COLO829 (cell line): ENCODE results near the gene PHF20.
"Not testable (repeated sequence)": the region's sequence is repeated elsewhere in the genome, so short reads cannot be mapped to it uniquely, and the experiment has no call there.

Experiments used
- DNase-seq: peaks from one replicate; pipeline ENCODE4 v3.0.0; 2012; ENCODE audit warnings: low spot score

The PHF20 gene

DNA sequence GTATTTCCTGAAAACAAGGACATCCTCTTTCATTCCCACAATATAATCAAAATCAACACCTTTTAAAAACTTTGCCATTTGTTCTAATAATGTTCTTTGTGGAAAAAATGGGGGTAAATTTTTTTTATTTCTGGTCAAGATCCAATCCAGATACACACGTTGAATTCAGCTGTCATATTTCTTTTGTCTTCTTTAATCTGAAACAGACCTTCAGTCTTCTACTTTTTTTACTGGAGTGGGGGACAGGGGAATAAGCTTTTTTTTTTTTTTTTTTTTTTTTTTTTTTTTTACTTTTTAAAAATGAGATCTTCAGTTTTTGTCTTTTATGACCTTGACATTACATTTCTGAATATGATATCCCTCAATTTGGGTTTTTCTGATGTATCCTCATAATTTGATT lies 113.4 kb downstream of the PHF20 start:
- no peak for DNase-seq

- no peak for DNase-seq
Observed at GRCh38 chr20:35886537-35886936, 114.7 kb downstream of the PHF20 start.

GRCh38 chr20:35887393-35888064 lies 115.7 kb downstream of the PHF20 start:
- DNase-seq: no peak

- DNase-seq: no peak
Observed at GRCh38 chr20:35888657-35889056, 116.8 kb downstream of the PHF20 start.

DNA sequence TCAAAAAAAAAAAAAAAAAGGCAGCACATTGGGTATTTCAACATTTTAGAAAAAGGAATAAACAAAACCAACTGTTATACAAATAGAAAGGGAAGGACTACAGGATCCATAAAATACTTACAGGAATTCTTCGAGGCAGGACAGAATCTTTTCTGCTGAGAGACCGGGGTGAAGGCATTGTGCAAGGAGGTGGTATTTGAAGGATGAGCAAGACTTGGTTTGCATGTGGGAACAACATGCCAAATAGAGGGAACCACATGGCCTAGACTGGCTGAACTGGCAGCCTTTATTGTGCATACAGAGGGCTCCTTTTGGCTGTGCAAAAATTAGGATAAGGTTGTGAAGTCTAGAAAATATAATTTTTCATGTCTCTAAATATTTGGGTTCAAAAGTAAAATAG lies 119.6 kb downstream of the PHF20 start:
- no peak for DNase-seq

DNA sequence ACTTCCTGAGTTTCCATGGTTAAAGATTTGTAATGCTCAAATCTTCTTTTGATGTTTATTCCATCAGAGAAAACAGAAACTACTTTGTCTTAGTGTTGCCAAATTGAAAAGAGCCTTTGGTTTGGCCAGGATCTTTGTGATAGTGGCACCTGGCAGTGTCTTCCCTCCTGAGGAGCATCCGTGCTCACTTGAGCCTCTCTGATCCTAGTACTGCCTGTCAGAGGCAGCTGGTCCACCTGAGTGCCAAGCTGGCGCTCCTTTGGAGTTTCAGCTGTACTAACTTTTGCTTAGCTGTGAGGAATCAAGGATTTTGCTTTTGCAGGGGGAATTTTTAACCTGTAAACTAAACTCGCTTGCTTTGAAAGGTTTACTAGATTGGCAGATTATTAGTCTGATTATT lies 121.1 kb downstream of the PHF20 start:
- no peak for DNase-seq

DNA sequence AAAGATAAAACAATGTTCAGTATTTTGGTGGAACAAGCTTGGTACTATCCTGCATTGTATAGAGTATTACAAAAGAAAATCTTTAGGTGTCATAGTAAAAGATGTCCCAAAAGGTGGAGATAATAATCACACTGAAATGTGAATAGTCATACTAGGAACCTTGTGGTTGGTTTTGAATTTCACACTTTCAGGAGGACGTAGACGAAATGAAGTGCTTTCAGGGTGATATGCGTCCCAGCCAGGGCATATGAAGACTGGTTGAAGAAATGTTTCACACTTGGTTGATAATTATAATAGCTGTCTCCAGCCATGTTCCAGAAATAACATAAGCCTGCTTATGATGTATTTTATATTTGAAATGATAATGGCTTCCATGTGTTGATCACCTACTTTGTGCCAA lies 122.1 kb downstream of the PHF20 start:
- no peak for DNase-seq

GRCh38 chr20:35895516-35895915 lies 123.7 kb downstream of the PHF20 start:
- DNase-seq: not testable (repeated sequence)

- no peak for DNase-seq
Observed at GRCh38 chr20:35899064-35899463, 127.2 kb downstream of the PHF20 start.

- DNase-seq: not testable (repeated sequence)
Observed at GRCh38 chr20:35901230-35901629, 129.4 kb downstream of the PHF20 start.

DNA sequence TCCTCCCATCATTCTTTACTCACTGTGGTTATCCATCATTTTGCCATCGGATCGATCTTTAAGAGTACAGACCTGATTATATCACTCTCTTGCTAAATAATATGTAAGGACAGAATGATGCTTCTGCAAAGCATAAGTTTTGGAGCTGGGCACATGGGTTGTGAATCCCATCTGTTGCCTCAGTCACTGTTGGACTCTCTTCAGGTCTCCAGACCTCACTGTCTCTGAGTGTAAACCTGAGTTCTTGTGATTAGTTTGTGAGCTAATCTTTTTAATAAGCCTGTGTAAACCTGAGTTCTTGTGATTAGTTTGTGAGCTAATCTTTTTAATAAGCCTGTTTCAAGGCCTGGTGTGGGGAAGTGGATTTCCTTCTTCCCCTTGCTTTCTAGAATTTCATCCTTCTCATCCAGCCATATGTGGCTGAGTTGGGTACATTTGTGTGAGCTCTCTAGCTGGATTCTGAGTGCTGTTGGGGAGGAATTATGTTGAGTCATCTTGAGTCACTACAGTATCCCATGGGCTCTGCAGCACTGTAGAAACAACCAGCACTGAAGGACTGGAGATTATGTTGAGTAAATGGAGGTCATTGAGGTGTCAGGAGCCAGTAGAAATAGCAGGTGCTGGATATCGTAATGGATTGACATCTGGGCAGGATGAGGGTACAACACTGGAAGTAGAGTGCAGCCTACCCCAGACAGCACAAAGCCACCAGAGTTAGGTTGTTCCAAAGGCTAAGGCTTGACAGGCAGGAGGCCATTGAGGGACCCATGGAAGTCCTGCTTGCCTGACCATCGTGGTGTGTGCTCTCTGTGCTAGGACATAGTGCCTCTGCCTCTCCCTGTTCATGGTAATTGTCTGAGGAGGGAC lies 130.1 kb downstream of the PHF20 start:
- DNase-seq: peak; percentile 50

GRCh38 chr20:35902545-35902941 lies 130.7 kb downstream of the PHF20 start:
- no peak for DNase-seq

DNA sequence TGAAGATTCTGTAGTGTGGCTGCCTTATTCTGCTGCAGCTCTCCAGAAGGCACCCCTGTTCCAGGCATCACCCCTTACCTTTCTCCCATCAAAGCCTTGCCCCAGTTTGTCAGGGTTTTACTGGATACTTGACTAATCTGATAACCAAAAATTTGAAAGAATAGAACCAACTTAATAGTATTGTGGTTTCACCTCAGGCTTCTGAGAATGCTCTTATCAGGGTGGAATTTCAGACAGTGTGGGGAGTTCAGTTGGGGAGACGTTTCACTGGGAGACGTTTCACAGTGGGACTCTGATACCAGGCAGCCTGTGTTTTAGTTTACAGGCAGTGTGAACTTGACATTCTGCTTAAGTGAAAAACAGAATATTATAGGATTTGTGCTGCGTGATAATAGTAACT lies 132.0 kb downstream of the PHF20 start:
- no peak for DNase-seq

DNA sequence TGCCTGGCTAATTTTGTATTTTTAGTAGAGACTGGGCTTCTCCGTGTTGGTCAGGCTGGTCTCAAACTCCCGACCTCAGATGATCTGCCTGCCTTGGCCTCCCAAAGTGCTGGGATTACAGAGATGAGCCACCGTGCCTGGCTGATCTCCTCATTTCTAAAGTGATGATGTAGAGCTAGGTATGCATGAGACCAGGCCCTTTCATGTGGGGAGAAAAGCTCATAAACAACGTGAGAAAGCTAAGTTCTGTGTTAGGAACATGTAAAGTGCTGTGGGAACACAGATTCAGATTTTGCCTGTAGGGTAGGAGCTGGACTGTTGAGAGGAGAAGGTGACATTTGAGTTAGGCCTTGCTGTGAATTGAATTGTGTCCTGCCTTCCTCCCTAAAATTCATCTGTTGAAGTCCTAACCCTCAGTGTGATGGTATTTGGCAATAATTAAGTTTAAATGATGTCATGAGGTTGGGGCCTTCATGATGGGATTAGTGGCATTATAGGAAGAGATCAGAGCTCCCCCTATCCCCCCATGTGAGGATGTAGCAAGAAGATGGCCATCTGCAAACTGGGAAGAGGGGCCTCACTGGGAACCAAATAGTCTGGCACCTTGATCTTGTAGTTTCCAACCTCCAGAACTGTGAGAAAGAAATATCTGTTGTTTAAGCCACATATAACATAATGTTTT lies 133.3 kb downstream of the PHF20 start:
- DNase-seq: no peak

DNA sequence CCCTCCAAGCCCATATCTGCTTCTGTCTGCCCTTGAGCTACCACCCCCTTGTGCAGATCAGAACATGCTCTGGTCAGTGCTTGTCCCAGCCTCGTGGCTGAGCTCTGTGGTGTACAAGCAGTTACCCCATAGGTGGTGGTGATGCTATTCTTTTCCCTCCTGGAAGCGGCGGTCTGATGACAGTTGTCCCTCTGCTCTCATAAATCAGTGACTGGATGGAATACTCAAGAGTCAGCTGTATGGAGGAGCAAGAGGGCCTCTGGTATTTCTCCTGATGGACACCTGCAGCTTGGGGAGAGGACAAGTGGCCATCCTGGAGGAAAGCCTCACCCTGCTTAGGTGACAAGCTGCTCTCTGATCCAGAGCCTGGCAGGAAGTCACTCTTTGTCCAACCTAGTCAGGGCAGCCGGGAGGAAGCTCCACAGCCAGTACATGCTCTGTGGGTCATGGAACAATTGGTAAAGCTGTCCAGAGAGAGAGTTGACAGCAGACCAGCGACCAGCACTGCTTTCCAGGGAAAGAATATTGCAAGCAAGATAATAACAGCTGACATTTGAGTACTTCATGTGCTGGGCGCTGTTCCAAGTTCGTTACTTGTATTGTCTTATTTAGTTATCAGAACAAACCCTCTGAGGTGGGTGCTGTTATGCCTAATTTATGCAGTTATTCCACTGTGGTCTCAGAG lies 135.3 kb downstream of the PHF20 start:
- DNase-seq: no peak

DNA sequence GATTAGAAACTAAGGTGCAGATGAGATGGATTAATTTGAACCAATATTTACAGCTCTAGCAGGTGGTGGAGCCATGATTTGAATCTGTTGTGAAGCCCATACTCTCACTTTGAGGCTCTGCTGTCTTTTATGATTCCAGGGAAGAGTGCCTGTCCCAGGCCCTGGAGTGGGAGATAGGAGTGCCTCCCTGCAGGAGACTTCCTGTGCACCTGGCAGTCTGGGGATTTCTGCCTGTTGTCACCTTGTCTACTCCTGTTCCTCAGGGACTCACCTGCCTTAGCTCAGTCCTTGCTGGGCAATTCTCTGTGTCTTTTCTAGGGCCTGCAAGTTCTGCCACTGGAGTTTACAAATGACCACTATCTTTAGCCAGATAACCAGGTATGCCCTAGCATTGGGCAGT lies 136.2 kb downstream of the PHF20 start:
- DNase-seq: no peak

- no peak for DNase-seq
Observed at GRCh38 chr20:35909176-35909575, 137.4 kb downstream of the PHF20 start.

DNA sequence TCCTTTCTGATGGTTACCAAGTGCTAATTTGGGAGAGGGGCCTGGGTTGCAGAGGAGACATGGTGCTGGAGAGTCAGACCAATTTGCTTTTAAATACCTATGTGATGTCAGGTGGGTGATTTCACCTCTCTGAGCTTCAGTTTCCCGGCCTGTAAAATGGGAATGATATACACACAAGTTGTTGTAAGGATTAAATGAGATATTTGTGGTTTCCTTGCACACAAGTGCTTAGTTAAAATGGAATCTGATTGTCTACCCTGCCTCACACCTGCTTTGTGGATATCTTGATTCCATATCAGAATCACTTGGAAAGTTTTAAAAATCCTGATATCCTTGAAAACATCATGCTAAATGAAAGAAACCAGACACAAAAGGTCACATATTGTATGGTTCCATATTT lies 138.0 kb downstream of the PHF20 start:
- DNase-seq: no peak

GRCh38 chr20:35910254-35910653 lies 138.4 kb downstream of the PHF20 start:
- DNase-seq: no peak

DNA sequence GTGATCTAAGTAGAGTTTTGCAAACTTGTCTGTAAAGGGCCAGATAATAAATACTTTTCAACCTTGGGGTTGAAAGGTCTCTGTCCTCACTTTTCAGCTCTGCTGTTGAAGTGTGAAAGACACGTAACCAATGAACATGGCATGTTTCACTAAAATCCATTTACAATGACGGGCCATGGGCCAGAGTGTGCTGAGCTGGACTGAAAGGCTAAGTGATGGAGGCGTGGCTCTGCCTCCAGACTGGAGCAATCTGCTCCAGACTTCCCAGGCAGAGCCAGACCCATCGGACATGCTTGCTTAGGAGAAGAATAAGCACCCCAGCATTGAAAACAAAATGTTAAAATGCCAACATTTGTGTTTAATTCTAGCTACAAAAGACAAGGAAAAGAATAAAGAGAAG lies 141.1 kb downstream of the PHF20 start:
- DNase-seq: no peak

DNA sequence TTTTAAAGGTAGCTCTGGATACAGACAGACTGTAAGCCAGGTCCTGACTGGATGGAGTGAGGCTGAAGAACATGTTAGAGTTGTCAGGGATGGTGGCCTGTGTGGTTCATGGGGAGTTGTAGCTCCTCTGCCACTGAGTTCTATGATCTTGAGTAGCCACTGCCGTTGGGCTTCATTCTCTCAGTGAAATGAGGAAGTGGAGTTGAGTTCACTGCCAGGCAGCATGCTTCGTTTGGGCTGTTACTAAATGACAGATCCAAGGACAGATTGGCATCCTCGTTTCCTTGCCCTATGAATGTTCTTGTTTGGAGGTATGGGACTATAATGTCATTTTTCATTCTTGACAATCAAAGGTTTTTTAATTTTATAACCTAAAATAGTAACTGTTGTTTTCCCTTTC lies 145.3 kb downstream of the PHF20 start:
- DNase-seq: no peak

GRCh38 chr20:35918021-35918420 lies 146.2 kb downstream of the PHF20 start:
- DNase-seq: no peak
